Esophagus muscularis mucosa (tissue), 4 donors: ENCODE data around the gene GASK1B. TPM values are rescaled to one million over a fixed set of nuclear protein-coding genes. Genes with fewer than 3 reads are reported as not detected.

Source experiments
- DNase-seq: peaks from one replicate; pipeline ENCODE4 v3.0.0-alpha.2; 2017; ENCODE audit errors: extremely low spot score
- H3K27ac ChIP-seq, 4 donors: fragments of 200-600 bp; sonication (generic); replicated peaks in 1 of 4; 1 replicate in 3 of 4; 2 replicates in 1 of 4; pipeline ENCODE4 v1.5.1; 2016 to 2019; ENCODE audit warnings: mild to moderate bottlenecking in 1 of 4
- H3K27me3 ChIP-seq, 4 donors: fragments of 200-600 bp; sonication (generic); one replicate each; pipeline versions ENCODE4 v1.5.1 to v1.6.0; 2016 to 2019
- H3K36me3 ChIP-seq, 4 donors: fragments of 200-600 bp; sonication (generic); one replicate each; pipeline ENCODE4 v1.5.1; 2016 to 2019
- H3K4me1 ChIP-seq, 4 donors: fragments of 200-600 bp; sonication (generic); one replicate each; pipeline ENCODE4 v1.5.1; 2016 to 2019
- H3K4me3 ChIP-seq, 4 donors: fragments of 200-600 bp; sonication (generic); 1 replicate in 2 of 4; 2 replicates in 2 of 4; pipeline ENCODE4 v1.5.1; 2016 to 2019; ENCODE audit warnings: mild to moderate bottlenecking in 4 of 4, moderate library complexity in 1 of 4
- H3K9me3 ChIP-seq, 4 donors: fragments of 200-600 bp; sonication (generic); 1 replicate in 3 of 4; 2 replicates in 1 of 4; pipeline ENCODE4 v1.5.1; 2016 to 2019
- EP300 ChIP-seq: sonication (generic); formaldehyde crosslinking; IDR thresholded peaks from one replicate; pipeline ENCODE4 v1.6.1; 2017; ENCODE audit warnings: antibody characterized with exemption
- POLR2A ChIP-seq: fragments of 450-650 bp; IDR thresholded peaks from one replicate; pipeline ENCODE4 v1.6.1; 2017; ENCODE audit warnings: antibody characterized with exemption, moderate library complexity, mild to moderate bottlenecking, low read depth
- POLR2AphosphoS5 ChIP-seq, 2 donors: sonication (generic); formaldehyde crosslinking; IDR thresholded peaks; one replicate each; pipeline ENCODE4 v1.6.1; 2017; ENCODE audit warnings: antibody characterized with exemption in 2 of 2
- WGBS: methylation state at CpG from one replicate; pipeline ENCODE4 v1.1.5; 2018; 5-methylcytosine and 5-hydroxymethylcytosine counted together
- intact Hi-C: fragments of 100-400 bp; cut with DNase I; formaldehyde crosslinking; loops from one replicate; pipeline ENCODE4 v1.15.1; 2023
- total RNA-seq, 4 donors: library from RNA; depleted of rRNA; stranded (reverse); fragments of >200 nt; gene quantifications; one replicate each; pipeline versions ENCODE4 v1.1.0 to v1.2.1, GENCODE V29; 2016
- TF ChIP-seq, protein P1 (sequence below), 3 experiments: fragments of 200-600 bp in 2 of 3; fragments of 450-650 bp in 1 of 3; sonication (generic) in 2 of 3; IDR thresholded peaks; one replicate each; pipeline ENCODE4 v1.5.1; 2017 to 2019; ENCODE audit warnings: antibody characterized with exemption in 3 of 3, mild to moderate bottlenecking in 2 of 3, moderate library complexity in 1 of 3

The GASK1B gene
- total RNA-seq, 4 donors from 2014 or later: 27.5 to 45.9 (median 32.4) TPM

DNA sequence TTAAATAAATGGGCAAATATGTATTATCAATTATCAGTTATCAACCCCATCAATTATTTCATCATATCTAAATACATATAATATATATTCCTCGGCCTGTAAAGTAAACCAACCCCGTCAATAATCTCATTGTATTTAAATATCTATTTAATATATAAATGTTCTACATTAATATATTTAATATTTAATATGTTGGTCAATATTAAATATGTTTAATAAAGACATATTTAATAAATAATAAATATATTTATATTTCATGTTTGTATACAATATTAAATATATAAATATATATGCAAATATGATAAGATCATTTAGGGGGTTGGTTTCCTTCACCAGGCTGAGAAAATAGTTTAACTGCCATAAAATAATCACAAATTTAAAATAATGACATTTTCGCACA is 31.1 kb upstream of the GASK1B start:
- no peak for DNase-seq
- Histone ChIP-seq H3K4me1 (no peaks in the 10 kb centered on the region), H3K27ac (no peak overlapping the region), H3K4me3 (no peak overlapping the region), H3K36me3 (peaks cover 0 to 7% (median 0%) of the 10 kb centered on the region in 4 donors), H3K9me3 (no peaks in the 10 kb centered on the region), H3K27me3 (no peaks in the 10 kb centered on the region)
- WGBS: 97% methylated on average over 3 of the region's 3 CpGs
- intact Hi-C loops: no loop called here
- TF ChIP-seq POLR2A (no peak), EP300 (no peak)
- TF ChIP-seq, protein P1, sequence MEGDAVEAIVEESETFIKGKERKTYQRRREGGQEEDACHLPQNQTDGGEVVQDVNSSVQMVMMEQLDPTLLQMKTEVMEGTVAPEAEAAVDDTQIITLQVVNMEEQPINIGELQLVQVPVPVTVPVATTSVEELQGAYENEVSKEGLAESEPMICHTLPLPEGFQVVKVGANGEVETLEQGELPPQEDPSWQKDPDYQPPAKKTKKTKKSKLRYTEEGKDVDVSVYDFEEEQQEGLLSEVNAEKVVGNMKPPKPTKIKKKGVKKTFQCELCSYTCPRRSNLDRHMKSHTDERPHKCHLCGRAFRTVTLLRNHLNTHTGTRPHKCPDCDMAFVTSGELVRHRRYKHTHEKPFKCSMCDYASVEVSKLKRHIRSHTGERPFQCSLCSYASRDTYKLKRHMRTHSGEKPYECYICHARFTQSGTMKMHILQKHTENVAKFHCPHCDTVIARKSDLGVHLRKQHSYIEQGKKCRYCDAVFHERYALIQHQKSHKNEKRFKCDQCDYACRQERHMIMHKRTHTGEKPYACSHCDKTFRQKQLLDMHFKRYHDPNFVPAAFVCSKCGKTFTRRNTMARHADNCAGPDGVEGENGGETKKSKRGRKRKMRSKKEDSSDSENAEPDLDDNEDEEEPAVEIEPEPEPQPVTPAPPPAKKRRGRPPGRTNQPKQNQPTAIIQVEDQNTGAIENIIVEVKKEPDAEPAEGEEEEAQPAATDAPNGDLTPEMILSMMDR (IDR thresholded peaks at IDR 0.05): no peak

DNA sequence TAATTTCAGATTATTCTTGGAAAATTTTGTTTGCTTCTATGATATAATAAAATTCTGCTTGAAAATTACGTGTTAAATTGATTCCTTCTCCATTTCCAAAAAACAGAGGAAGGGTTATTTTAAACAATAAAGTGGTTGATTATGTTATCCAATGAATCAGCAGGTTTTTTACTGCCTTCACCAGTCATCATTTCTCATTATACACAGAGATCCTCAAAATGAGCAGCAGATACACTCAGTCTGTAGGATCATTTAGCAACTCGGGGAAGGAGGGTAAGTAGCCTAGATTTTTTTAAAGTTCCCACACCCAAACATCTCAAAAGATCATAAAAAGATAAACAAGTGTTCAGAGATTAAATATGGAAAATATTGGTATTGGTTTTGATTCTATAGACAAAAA is 30.6 kb upstream of the GASK1B start:
- DNase-seq: no peak
- Histone ChIP-seq H3K27me3 (no peaks in the 10 kb centered on the region), H3K9me3 (no peaks in the 10 kb centered on the region), H3K4me1 (no peaks in the 10 kb centered on the region), H3K4me3 (no peak overlapping the region), H3K27ac (no peak overlapping the region), H3K36me3 (peaks cover 0 to 8% (median 0%) of the 10 kb centered on the region in 4 donors)
- intact Hi-C loops: no loop called here
- TF ChIP-seq, protein P1 (IDR thresholded peaks at IDR 0.05): no peak
- TF ChIP-seq POLR2A: no peak
- TF ChIP-seq EP300: no peak
- no peak for TF ChIP-seq POLR2AphosphoS5 (IDR thresholded peaks at IDR 0.05)
- WGBS: 78% methylated on average over 2 of the region's 2 CpGs

DNA sequence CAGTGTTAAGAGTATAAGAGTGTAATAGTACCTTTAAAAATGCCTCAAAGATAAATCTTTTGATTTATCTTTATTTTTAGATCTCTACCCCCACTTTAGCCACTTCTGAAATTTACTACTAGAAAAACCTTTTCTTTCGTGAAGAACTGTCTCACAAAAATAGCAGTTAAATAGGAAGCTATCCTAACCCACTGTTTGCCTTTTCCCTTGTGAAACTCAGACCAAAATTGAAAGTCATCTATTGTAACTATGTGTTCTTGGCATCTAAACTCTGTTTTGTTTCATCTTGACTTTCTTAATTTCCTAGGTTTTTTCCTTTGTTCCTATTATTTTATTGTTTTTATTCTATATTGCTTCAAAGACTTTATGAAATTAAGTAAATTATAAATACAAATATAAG is 29.7 kb upstream of the GASK1B start:
- TF ChIP-seq POLR2A (no peak), EP300 (no peak), POLR2AphosphoS5 (IDR thresholded peaks at IDR 0.05) (no peak)
- TF ChIP-seq, protein P1 (IDR thresholded peaks at IDR 0.05): no peak
- Histone ChIP-seq H3K27ac (no peak overlapping the region), H3K36me3 (peaks cover 0 to 8% (median 0%) of the 10 kb centered on the region in 4 donors), H3K4me3 (no peak overlapping the region), H3K9me3 (no peaks in the 10 kb centered on the region), H3K27me3 (no peaks in the 10 kb centered on the region), H3K4me1 (no peaks in the 10 kb centered on the region)
- intact Hi-C loops: no loop called here
- WGBS: 57% methylated on average over 1 of the region's 1 CpG
- no peak for DNase-seq

DNA sequence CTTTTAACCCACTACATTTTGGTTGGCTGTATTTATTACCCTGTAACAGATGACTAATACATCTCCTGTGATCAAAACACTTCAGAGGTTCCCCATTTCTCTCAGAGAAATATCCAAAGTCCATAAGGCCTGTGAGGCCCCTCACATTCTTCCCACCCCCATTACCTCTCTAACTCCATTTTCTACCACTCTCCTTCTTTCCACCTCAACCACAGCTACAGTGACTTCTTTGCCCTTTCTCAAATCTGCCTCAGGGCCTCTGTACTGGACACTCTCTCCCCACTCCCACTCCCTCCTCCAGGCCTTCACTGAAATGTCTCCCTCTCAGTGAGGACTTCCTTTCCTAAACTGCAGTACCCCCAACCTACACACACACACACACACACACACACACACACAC is 29.1 kb upstream of the GASK1B start:
- intact Hi-C loops: no loop called here
- TF ChIP-seq, protein P1 (IDR thresholded peaks at IDR 0.05): no peak
- TF ChIP-seq EP300 (no peak), POLR2A (no peak), POLR2AphosphoS5 (IDR thresholded peaks at IDR 0.05) (no peak)
- H3K27ac ChIP-seq: no peak overlapping the region
- no peaks in the 10 kb centered on the region for H3K4me1 ChIP-seq
- no peaks in the 10 kb centered on the region for H3K9me3 ChIP-seq
- no peak for DNase-seq
- no peaks in the 10 kb centered on the region for H3K27me3 ChIP-seq
- peaks cover 0 to 8% (median 0%) of the 10 kb centered on the region in 4 donors for H3K36me3 ChIP-seq
- no peak overlapping the region for H3K4me3 ChIP-seq

DNA sequence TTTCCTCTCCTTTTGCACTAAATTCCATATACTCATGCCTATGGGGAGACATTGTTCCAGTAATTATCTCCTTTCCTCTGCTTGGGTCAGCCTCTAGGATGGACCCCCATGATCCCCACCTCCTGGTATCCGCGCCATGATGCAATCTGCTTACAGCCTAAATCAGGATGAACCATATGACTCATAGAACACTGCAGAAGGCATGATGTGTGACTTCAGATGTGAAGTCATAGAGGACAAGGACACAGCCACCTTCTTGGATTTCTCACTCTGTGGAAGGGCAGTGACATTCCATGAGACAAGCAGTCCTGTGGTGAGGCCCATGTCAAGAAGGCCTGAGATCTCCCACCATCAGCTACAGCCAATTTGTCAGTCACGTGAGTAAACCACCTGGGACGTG is 28.5 kb upstream of the GASK1B start:
- Histone ChIP-seq H3K27me3 (no peaks in the 10 kb centered on the region), H3K4me1 (no peaks in the 10 kb centered on the region), H3K27ac (no peak overlapping the region), H3K9me3 (no peaks in the 10 kb centered on the region), H3K4me3 (no peak overlapping the region), H3K36me3 (peaks cover 0 to 8% (median 0%) of the 10 kb centered on the region in 4 donors)
- no peak for DNase-seq
- 90% methylated on average over 4 of the region's 4 CpGs for WGBS
- TF ChIP-seq, protein P1 (IDR thresholded peaks at IDR 0.05): no peak
- TF ChIP-seq POLR2A (no peak), POLR2AphosphoS5 (IDR thresholded peaks at IDR 0.05) (no peak), EP300 (no peak)
- intact Hi-C loops: no loop called here
